ENCODE data around the gene MYO5C.

GRCh38 chr15:52217186-52217585 lies 78.4 kb downstream of the MYO5C start:
- peak; percentile 58 for TF ChIP-seq CTCF (IDR thresholded peaks at IDR 0.05)
- no peak for TF ChIP-seq REST (IDR thresholded peaks at IDR 0.05; ENCODE audit: insufficient read depth in 1 of 2, low read depth in 2 of 2, low read length in 1 of 2)

All from Panc1 (cell line).